A673 (cell line): Measurements from ENCODE around the gene MSH5. TPM values are rescaled to one million over a fixed set of nuclear protein-coding genes. Genes with fewer than 3 reads are reported as not detected.
"Not testable (repeated sequence)": the region's sequence is repeated elsewhere in the genome, so short reads cannot be mapped to it uniquely, and the experiment has no call there.

Source experiments
- BruUV-seq: library from RNA; stranded (reverse); fragments of 400-500 nt; replicated peaks from 2 replicates; lab custom pipeline; 2021; lab: Mats Ljungman, UMichigan
- CTCF ChIA-PET: fragments of 300-600 bp; sonication (Branson Sonifier 250); formaldehyde crosslinking; loops from one replicate; lab custom pipeline; 2022; ENCODE audit warnings: antibody characterized with exemption; lab: Charles Lee
- POLR2A ChIA-PET: fragments of 300-600 bp; sonication (Branson Sonifier 250); formaldehyde crosslinking; loops from one replicate; lab custom pipeline; 2022; ENCODE audit warnings: antibody characterized with exemption; ENCODE audit not compliant: low non-redundant PET; lab: Charles Lee
- DNase-seq: peaks from one replicate; pipeline ENCODE4 v3.0.0-alpha.2; 2015; ENCODE audit warnings: low spot score
- H3K27ac ChIP-seq: fragments of 200-600 bp; sonication (generic); 2 replicates; pipeline ENCODE4 v1.5.1; 2016; ENCODE audit warnings: mixed run types, low read depth, mild to moderate bottlenecking, mixed read lengths, antibody characterized with exemption, low read length; ENCODE audit not compliant: poor library complexity, severe bottlenecking
- H3K27me3 ChIP-seq: fragments of 200-600 bp; sonication (generic); replicated peaks from 2 replicates; pipeline ENCODE4 v1.6.1; 2017; ENCODE audit warnings: mixed run types, low read depth, mild to moderate bottlenecking, mixed read lengths, antibody characterized with exemption, low read length; ENCODE audit not compliant: insufficient read depth, poor library complexity
- H3K36me3 ChIP-seq: fragments of 200-600 bp; sonication (generic); 2 replicates; pipeline ENCODE4 v1.6.1; 2016; ENCODE audit warnings: mixed run types, mild to moderate bottlenecking, mixed read lengths, antibody characterized with exemption, low read length; ENCODE audit not compliant: insufficient read depth, poor library complexity, severe bottlenecking
- H3K4me1 ChIP-seq: fragments of 200-600 bp; sonication (generic); 2 replicates; pipeline ENCODE4 v1.6.1; 2017; ENCODE audit warnings: mixed run types, mild to moderate bottlenecking, mixed read lengths, antibody characterized with exemption, low read length; ENCODE audit not compliant: insufficient read depth, poor library complexity, severe bottlenecking
- H3K4me3 ChIP-seq: fragments of 200-600 bp; sonication (generic); 2 replicates; pipeline ENCODE4 v1.5.1; 2016; ENCODE audit warnings: low read depth, mixed run types, mild to moderate bottlenecking, mixed read lengths, low read length; ENCODE audit not compliant: poor library complexity, severe bottlenecking
- H3K9me3 ChIP-seq: fragments of 200-600 bp; sonication (generic); 2 replicates; pipeline ENCODE4 v1.6.1; 2016; ENCODE audit warnings: mixed run types, low read depth, mild to moderate bottlenecking, mixed read lengths, antibody characterized with exemption, low read length; ENCODE audit not compliant: poor library complexity, severe bottlenecking
- CTCF ChIP-seq: fragments of 300-800, 200-600 bp; sonication (generic); conservative IDR thresholded peaks from 2 replicates; pipeline ENCODE4 v1.5.1; 2017; ENCODE audit warnings: low read depth, mild to moderate bottlenecking, antibody characterized with exemption, low read length, moderate library complexity, mixed read lengths
- EZH2 ChIP-seq: fragments of 200-600 bp; sonication (generic); IDR thresholded peaks from 2 replicates; pipeline ENCODE4 v1.6.1; 2017; ENCODE audit warnings: borderline replicate concordance, low read depth, mild to moderate bottlenecking, mixed read lengths, antibody characterized with exemption, low read length; ENCODE audit not compliant: poor library complexity, severe bottlenecking
- intact Hi-C: fragments of 100-400 bp; cut with micrococcal nuclease; formaldehyde crosslinking; loops from one replicate; pipeline ENCODE4 v1.10.0; 2022; ENCODE audit not compliant: unreplicated experiment
- total RNA-seq: library from RNA; stranded (reverse); gene quantifications from 2 replicates; pipeline ENCODE4 v1.2.3, GENCODE V29; 2021

The MSH5 gene
- total RNA-seq, 1 experiment from 2014 or later, result 76.4 TPM

DNA sequence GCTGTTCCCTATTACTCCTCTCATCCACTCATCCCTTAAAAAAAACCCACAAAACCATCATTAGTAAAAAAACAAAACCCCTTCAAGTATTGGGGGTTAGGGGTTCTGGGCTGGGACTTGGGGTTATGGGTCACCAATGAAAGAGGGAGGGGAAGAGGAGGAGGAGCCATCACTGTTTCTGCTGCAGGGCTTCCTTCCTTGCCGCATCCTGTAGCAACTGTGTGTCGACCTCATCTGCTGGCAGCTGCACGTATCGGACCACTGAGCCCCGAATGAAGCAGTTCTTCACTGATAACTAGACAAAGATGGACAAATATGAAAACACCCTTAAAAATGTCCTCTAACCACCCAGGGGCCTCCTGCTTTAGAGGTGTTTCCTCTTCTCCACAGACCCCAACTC, 57.8 kb downstream of the MSH5 start:
- Histone ChIP-seq H3K9me3 (no peaks in the 10 kb centered on the region), H3K36me3 (peaks cover 34% of the 10 kb centered on the region), H3K27ac (no peak overlapping the region), H3K4me1 (peaks cover 11% of the 10 kb centered on the region), H3K4me3 (no peak overlapping the region), H3K27me3 (no peaks in the 10 kb centered on the region)
- no peak for DNase-seq
- ChIA-PET CTCF (no interaction called here), POLR2A (no interaction called here)
- TF ChIP-seq EZH2, result no peak
- TF ChIP-seq CTCF, result no peak
- intact Hi-C loops, result no loop called here
- BruUV-seq, result no TSS peak

GRCh38 chr6:31799781-31800180, 60.0 kb downstream of the MSH5 start:
- Histone ChIP-seq H3K9me3 (no peaks in the 10 kb centered on the region), H3K36me3 (peaks cover 29% of the 10 kb centered on the region), H3K4me3 (no peak overlapping the region), H3K27ac (no peak overlapping the region), H3K27me3 (no peaks in the 10 kb centered on the region), H3K4me1 (peaks cover under 1% of the 10 kb centered on the region)
- intact Hi-C loops, result no loop called here
- CTCF ChIA-PET, result no interaction called here
- POLR2A ChIA-PET, result no interaction called here
- DNase-seq, result no peak
- no TSS peak for BruUV-seq
- no peak for TF ChIP-seq EZH2
- TF ChIP-seq CTCF, result no peak

DNA sequence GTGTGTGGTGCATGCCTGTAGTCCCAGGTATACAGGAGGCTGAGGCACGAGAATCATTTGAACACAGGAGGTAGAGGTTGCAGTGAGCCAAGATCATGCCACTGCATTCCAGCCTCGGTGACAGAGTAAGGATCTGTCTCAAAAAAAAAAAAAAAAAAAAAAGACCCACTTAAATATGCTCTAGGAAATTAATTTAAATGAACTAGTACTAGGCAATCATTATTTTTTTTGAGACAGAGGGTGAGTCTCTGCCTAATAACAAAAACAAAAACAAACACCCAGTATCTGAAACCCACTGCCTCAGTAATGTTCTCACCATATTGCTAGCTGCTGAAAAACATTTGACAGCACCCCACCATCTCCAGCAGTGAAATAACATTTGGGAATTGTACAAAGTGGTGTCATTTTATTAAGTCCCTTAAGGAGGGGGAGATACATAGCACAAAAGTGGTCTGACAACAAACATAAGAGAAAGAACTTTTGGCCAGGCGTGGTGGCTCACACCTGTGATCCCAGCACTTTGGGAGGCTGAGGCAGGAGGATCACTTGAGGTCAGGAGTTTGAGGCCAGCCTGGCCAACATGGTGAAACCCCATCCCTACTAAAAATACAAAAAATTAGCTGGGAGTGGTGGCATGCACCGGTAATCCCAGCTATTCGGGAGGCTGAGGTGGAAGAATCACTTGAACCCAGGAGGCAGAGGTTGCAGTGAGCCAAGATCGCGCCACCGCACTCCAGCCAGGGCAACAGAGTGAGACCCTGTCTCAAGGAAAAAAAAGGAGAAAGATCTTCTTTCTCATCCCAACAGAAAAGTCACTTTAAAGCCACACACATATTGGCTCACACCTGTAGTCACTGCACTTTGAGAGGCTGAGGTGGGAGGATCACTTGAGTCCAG, 61.5 kb downstream of the MSH5 start:
- H3K27me3 ChIP-seq, DNase-seq, H3K4me1 ChIP-seq, BruUV-seq, H3K4me3 ChIP-seq, H3K27ac ChIP-seq, POLR2A ChIA-PET, H3K9me3 ChIP-seq, intact Hi-C loops: not testable (repeated sequence)
- CTCF ChIA-PET, result interaction anchor here (0.6 kb wide), 1 partner anchor 11 kb away, joined by 8 read pairs; no protein-coding TSS in a partner anchor
- peaks cover 29% of the 10 kb centered on the region for H3K36me3 ChIP-seq
